Measurements from ENCODE around the gene SRXN1.

The SRXN1 gene

DNA sequence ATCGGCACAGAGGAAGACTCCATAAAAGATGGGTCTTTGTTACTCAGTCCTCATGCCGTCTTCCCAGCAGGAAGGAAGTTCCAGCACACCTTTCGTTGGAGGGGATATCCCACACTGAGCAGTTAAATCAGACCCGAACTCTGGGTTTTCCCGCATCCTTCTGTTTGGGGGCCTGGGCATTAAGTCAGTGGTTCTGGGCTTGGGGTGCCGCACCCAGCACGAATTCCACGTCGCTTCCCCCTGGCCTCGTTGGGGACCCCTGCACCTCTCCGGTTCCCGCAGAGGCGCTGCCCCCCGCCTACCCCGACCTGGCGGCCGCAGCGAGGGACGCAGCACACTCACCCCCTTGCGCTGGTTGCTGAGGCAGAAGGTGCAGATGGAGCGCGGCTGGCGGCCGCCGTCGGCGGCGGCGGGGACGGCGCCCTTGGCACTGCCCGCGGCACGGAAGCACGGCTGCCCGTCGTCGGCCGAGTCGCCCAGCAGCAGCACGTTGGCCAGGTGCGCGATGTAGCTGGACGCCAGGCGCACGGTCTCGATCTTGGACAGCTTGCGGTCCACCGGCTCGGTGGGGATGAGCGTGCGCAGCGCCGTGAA lies 43.5 kb downstream of the SRXN1 start:
- Histone ChIP-seq H3K9ac (ENCODE audit: low read depth, low read length) (no peak overlapping the region), H3K27me3 (ENCODE audit: insufficient read depth, low read length) (peaks cover 57% of the 10 kb centered on the region), H3K27ac (ENCODE audit: low read length) (no peak overlapping the region), H3K36me3 (ENCODE audit: insufficient read depth, low read depth, low read length) (no peaks in the 10 kb centered on the region), H3K4me3 (ENCODE audit: low read length) (peak overlapping the region; percentile 61), H3K9me3 (ENCODE audit: insufficient read depth, low read depth, low read length) (no peaks in the 10 kb centered on the region), H3K4me1 (ENCODE audit: insufficient read depth, low read length) (peaks cover 14% of the 10 kb centered on the region)

DNA sequence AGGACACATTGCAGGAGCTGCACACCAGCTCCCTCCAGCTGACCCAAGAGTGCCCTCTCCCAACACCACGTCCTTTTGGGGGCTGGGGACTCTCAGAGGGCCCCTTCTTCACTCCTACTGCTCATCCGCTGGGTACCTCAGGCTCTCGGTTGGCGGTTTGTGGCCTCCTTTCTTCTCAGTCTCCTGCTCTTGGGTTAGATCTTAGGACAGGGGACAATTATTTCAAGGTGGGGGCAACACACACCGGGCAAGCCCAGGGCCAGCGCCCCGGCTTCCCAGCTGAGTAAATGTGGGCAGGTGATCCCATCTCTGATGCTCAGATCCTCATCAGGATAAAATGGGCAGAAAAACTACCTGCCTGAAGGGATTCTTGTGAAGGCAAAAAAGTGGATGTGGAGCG lies 44.0 kb downstream of the SRXN1 start:
- H3K36me3 ChIP-seq (ENCODE audit: insufficient read depth, low read depth, low read length), result no peaks in the 10 kb centered on the region
- no peak overlapping the region for H3K9ac ChIP-seq (ENCODE audit: low read depth, low read length)
- no peak overlapping the region for H3K27ac ChIP-seq (ENCODE audit: low read length)

DNA sequence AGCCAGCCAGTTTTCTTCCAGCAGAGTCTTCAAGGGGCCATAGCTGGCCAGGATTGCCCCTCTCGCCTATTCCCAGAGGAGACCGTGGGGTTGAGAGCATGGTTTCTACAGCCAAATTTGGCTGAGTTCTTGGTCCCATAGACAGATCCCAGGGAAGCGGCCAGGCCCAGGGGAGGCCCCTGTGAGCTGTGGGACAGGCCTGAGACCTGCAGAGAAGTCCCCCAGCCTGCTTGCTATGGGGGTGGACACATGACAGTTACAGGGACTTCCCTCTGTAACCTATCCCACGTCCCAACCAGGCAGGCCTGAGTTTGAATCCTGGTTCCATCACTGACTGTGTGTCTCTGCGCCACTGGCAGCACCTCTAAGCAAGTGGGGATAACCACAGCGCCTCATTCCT lies 45.5 kb downstream of the SRXN1 start:
- H3K9ac ChIP-seq (ENCODE audit: low read depth, low read length), result no peak overlapping the region
- H3K27me3 ChIP-seq (ENCODE audit: insufficient read depth, low read length), result peaks cover 44% of the 10 kb centered on the region
- H3K4me3 ChIP-seq (ENCODE audit: low read length), result no peak overlapping the region
- H3K4me1 ChIP-seq (ENCODE audit: insufficient read depth, low read length), result peaks cover 14% of the 10 kb centered on the region
- H3K9me3 ChIP-seq (ENCODE audit: insufficient read depth, low read depth, low read length), result no peaks in the 10 kb centered on the region
- H3K27ac ChIP-seq (ENCODE audit: low read length), result no peak overlapping the region
- H3K36me3 ChIP-seq (ENCODE audit: insufficient read depth, low read depth, low read length), result no peaks in the 10 kb centered on the region

More for the DNA sequence above, 44.0 kb downstream of the SRXN1 start:
- Histone ChIP-seq H3K4me1 (ENCODE audit: insufficient read depth, low read length) (peaks cover 14% of the 10 kb centered on the region), H3K4me3 (ENCODE audit: low read length) (peak overlapping the region; percentile 61), H3K9me3 (ENCODE audit: insufficient read depth, low read depth, low read length) (no peaks in the 10 kb centered on the region), H3K27me3 (ENCODE audit: insufficient read depth, low read length) (peaks cover 56% of the 10 kb centered on the region)

DNA sequence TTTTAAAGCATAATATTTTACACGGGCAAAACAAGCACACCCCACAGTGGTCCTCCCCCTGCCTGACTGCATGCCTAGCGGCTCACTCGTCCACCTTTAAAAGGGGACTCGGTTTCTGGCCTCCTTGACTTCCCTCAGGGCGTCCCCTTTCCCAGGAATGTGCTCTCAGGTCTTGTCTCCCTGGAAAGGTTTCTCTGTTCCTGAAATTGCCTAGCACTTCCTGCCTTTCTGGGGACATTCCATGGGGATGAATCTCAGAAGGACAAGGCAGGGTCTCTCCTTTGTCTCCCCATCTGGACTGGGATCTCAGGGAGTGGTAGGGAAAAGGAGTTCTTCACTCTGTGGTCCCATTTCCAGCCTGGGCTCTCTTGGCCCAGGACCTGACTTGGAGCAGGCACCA lies 47.8 kb downstream of the SRXN1 start:
- H3K36me3 ChIP-seq (ENCODE audit: insufficient read depth, low read depth, low read length), result no peaks in the 10 kb centered on the region
- H3K9ac ChIP-seq (ENCODE audit: low read depth, low read length), result no peak overlapping the region
- H3K4me1 ChIP-seq (ENCODE audit: insufficient read depth, low read length), result peaks cover 5% of the 10 kb centered on the region
- no peak overlapping the region for H3K27ac ChIP-seq (ENCODE audit: low read length)
- H3K4me3 ChIP-seq (ENCODE audit: low read length), result no peak overlapping the region
- H3K27me3 ChIP-seq (ENCODE audit: insufficient read depth, low read length), result peaks cover 23% of the 10 kb centered on the region
- H3K9me3 ChIP-seq (ENCODE audit: insufficient read depth, low read depth, low read length), result no peaks in the 10 kb centered on the region

DNA sequence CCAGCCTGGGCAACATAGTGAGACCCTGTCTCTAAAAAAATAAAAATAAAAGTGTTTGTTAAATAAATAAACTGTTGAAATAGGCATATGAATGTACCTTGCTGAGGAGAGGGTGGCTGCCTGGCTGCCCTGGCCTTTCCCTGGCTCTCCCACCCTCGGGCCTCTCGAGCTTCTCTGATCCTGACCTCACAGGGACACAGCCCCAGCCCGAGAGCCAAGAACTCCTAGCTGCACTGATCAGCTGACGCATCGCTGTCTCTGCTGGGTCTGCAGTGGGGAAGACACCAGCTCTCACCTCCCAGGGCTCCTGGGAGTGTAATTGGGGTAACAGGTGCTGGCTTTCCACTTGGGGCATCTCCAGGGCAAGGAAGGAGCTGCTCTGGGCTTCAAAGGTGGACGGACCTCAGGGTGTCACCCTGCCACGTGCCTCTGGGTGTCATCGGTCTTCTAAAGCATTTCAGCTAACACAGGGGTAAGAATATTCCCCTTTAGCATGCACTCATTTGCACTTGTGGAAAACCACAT lies 49.8 kb downstream of the SRXN1 start:
- Histone ChIP-seq H3K36me3 (ENCODE audit: insufficient read depth, low read depth, low read length) (no peaks in the 10 kb centered on the region), H3K27me3 (ENCODE audit: insufficient read depth, low read length) (peaks cover 7% of the 10 kb centered on the region), H3K9me3 (ENCODE audit: insufficient read depth, low read depth, low read length) (no peaks in the 10 kb centered on the region), H3K4me3 (ENCODE audit: low read length) (no peak overlapping the region), H3K4me1 (ENCODE audit: insufficient read depth, low read length) (no peaks in the 10 kb centered on the region; the same call in 1 of the 2 replicates), H3K9ac (ENCODE audit: low read depth, low read length) (no peak overlapping the region), H3K27ac (ENCODE audit: low read length) (no peak overlapping the region)

DNA sequence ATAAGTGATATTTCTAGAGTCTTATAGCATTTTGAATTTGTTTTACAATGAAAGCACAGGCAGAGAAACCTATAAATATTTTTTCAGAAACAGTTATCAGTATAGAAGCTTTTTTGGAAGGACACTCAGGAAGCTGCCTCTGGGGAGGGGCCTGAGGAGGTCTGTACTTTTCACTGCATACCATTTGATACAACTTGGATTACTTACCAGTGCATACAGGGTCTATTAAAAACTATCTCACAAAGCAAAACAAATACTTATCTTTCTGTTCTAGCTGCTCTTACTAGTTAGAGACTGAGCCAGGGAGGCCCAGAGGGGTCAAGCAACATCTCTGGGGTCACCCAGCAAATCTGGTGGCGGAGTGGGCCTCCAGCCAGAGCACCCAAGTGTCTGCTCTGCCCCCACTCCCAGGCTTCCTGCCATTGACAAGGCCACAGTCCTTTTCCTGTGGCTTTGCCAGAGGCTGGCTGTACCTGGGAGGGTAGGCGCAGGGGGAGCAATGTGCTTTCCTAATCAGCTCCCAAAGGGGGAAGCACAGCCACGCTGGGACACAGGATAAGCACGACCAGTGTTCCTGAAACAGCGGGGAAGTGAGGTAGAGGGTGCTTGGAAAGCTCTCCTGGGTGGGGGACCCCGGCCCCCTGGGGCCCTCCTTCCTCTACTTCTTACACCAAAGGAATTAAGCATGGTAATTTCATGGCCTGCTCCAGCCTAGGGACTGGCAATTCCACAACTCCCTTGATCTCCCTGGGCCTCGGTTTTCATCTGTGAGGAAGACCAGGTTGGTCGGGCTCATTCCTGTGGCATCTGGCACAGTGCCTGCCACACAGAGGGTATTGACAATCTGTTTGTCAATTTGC lies 50.7 kb downstream of the SRXN1 start:
- Histone ChIP-seq H3K27me3 (ENCODE audit: insufficient read depth, low read length) (no peaks in the 10 kb centered on the region), H3K9me3 (ENCODE audit: insufficient read depth, low read depth, low read length) (no peaks in the 10 kb centered on the region), H3K27ac (ENCODE audit: low read length) (no peak overlapping the region), H3K4me1 (ENCODE audit: insufficient read depth, low read length) (no peaks in the 10 kb centered on the region; the same call in 1 of the 2 replicates), H3K36me3 (ENCODE audit: insufficient read depth, low read depth, low read length) (no peaks in the 10 kb centered on the region), H3K9ac (ENCODE audit: low read depth, low read length) (no peak overlapping the region), H3K4me3 (ENCODE audit: low read length) (no peak overlapping the region)

DNA sequence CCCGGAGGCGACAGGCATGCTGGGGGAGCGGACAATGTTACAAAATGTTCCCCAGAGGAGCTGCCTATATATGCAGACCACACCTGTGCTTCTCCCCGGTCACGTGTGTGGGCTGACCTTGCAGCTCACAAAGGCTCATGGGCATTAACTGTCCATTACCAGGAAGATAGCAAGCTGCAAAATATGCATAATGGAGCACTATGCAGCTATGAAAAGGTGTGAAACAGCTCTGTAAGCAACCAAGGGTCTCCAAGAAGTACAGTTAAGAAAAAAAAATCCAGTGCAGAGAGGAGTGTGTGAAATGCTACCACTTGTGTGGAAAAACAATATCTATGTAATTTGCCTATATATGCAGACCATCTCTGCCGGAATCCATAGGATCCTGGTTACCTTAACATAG lies 52.3 kb downstream of the SRXN1 start:
- H3K4me1 ChIP-seq (ENCODE audit: insufficient read depth, low read length), result no peaks in the 10 kb centered on the region; the same call in 1 of the 2 replicates
- no peak overlapping the region for H3K4me3 ChIP-seq (ENCODE audit: low read length)
- H3K27me3 ChIP-seq (ENCODE audit: insufficient read depth, low read length), result no peaks in the 10 kb centered on the region
- no peak overlapping the region for H3K9ac ChIP-seq (ENCODE audit: low read depth, low read length)
- no peaks in the 10 kb centered on the region for H3K9me3 ChIP-seq (ENCODE audit: insufficient read depth, low read depth, low read length)
- H3K36me3 ChIP-seq (ENCODE audit: insufficient read depth, low read depth, low read length), result no peaks in the 10 kb centered on the region
- no peak overlapping the region for H3K27ac ChIP-seq (ENCODE audit: low read length)

DNA sequence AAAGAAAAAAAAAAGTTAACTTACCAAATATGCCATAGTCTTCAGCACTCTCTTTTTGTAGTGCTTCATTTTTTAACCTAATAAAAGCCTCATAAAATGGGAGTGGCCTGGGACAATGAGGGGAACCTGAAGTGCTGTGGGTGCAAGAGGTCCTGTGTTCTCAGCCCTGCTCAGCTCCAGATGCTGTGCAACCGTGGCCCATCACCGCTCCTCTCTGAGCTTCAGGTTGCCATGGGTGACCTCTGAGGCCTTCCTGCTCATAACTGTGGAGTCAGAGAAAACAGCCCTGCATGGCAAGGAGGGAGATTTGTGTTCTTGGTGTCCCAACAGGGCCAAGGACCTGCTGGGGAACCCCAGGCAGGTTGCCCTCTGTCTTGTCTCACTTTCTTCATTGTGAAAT lies 52.9 kb downstream of the SRXN1 start:
- Histone ChIP-seq H3K4me1 (ENCODE audit: insufficient read depth, low read length) (no peaks in the 10 kb centered on the region; the same call in 1 of the 2 replicates), H3K4me3 (ENCODE audit: low read length) (no peak overlapping the region), H3K9ac (ENCODE audit: low read depth, low read length) (no peak overlapping the region), H3K36me3 (ENCODE audit: insufficient read depth, low read depth, low read length) (no peaks in the 10 kb centered on the region), H3K9me3 (ENCODE audit: insufficient read depth, low read depth, low read length) (no peaks in the 10 kb centered on the region), H3K27ac (ENCODE audit: low read length) (no peak overlapping the region), H3K27me3 (ENCODE audit: insufficient read depth, low read length) (no peaks in the 10 kb centered on the region)

DNA sequence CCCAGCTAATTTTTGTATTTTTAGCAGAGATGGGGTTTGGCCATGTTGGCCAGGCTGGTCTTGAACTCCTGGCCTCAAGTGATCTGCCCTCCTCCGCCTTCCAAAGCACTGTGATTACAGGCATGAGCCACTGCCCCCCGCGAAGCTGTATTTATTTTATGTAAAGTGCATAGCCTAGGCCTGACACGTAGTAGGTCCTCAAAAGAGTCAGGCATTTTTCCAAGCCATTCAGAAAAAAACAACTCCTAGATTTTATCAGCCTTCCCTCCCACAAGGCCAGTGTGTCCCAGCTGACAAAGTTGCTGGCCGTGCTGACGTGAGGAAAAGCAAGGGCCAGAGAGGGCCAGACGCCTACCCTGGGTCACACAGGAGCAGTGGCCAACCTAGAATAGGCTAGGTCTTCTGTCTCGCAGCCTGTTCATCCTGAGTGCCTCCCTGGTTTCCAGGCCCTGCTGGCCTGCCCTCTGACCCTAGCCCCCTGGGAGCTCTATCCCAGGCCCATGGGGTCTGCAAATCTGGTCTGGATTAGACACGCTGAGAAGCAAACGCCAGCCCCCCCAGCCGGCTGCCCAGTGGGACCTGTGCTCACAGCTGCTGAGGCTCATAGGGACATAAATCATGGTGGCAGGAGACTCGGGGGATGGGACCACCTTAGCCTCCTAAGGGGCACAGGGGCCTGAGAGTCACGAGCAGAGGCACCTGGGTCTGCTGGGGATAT lies 54.7 kb downstream of the SRXN1 start:
- Histone ChIP-seq H3K9ac (ENCODE audit: low read depth, low read length) (no peak overlapping the region), H3K9me3 (ENCODE audit: insufficient read depth, low read depth, low read length) (no peaks in the 10 kb centered on the region), H3K4me3 (ENCODE audit: low read length) (no peak overlapping the region), H3K27ac (ENCODE audit: low read length) (no peak overlapping the region), H3K36me3 (ENCODE audit: insufficient read depth, low read depth, low read length) (no peaks in the 10 kb centered on the region), H3K4me1 (ENCODE audit: insufficient read depth, low read length) (no peaks in the 10 kb centered on the region), H3K27me3 (ENCODE audit: insufficient read depth, low read length) (no peaks in the 10 kb centered on the region)

DNA sequence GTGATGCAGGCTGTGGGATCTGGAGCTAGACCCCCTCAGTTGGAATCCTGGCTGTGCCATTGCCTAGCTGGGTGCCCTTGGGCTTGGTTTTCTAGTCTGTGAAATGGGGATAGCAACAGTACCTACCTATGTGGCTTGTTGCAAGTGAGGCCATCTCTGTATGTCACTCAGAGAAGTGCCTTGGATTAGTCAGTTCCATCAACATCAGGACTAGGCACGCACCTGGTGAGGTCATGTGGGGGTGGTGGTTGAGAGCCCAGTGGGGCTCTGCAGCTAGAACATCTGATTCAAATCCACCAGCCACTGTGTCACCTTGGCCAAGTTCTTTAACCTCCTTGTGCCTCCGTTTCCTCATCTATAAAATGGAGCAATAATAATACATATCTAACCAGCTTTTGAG lies 55.4 kb downstream of the SRXN1 start:
- Histone ChIP-seq H3K4me1 (ENCODE audit: insufficient read depth, low read length) (no peaks in the 10 kb centered on the region), H3K9ac (ENCODE audit: low read depth, low read length) (no peak overlapping the region), H3K27ac (ENCODE audit: low read length) (no peak overlapping the region), H3K4me3 (ENCODE audit: low read length) (no peak overlapping the region), H3K36me3 (ENCODE audit: insufficient read depth, low read depth, low read length) (no peaks in the 10 kb centered on the region), H3K9me3 (ENCODE audit: insufficient read depth, low read depth, low read length) (no peaks in the 10 kb centered on the region), H3K27me3 (ENCODE audit: insufficient read depth, low read length) (no peaks in the 10 kb centered on the region)

Data from iPS-20b (cell line).